ENCODE data around the gene CHDH. TPM values are rescaled to one million over a fixed set of nuclear protein-coding genes. Genes with fewer than 3 reads are reported as not detected.

Gene CHDH
- total RNA-seq, 4 donors from 2014 or later, result 0.16 to 2.6 (median 1.6) TPM

DNA sequence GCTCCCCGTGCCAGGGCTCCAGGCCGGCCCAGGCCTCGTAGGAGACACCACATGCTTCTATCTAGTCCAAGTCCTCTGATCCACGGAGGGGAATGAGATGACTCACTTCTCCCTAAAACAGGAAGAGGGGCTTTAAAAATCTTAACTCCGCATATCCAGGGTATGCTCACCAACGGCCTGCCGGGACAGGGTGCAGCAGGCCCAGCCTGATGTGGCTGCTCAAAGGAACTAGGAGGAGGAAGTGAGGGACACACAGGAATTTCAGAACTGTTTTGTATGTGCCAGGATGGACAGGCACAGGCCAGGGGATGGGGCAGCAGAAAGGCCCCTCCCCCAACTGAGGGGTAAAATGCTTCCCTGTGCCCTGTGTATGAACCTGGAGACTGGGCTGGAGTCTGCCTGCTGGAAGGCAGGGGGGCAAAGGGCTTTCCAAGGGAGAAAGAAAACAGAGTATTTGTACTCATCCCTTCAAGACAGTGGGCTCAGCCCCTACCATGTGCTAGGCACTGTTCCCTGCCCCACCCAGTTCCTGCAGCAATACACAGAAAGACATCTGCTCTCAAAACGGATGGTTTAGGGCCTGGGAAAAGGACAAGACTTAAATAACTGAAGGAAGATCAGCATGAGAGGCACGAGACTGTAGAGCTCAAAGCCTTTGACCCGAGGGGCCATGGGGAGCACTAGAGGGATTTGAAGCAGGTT is 22.1 kb downstream of the CHDH start:
- ATAC-seq (ENCODE audit: low FRiP score), result no peak
- TF ChIP-seq, protein P1, sequence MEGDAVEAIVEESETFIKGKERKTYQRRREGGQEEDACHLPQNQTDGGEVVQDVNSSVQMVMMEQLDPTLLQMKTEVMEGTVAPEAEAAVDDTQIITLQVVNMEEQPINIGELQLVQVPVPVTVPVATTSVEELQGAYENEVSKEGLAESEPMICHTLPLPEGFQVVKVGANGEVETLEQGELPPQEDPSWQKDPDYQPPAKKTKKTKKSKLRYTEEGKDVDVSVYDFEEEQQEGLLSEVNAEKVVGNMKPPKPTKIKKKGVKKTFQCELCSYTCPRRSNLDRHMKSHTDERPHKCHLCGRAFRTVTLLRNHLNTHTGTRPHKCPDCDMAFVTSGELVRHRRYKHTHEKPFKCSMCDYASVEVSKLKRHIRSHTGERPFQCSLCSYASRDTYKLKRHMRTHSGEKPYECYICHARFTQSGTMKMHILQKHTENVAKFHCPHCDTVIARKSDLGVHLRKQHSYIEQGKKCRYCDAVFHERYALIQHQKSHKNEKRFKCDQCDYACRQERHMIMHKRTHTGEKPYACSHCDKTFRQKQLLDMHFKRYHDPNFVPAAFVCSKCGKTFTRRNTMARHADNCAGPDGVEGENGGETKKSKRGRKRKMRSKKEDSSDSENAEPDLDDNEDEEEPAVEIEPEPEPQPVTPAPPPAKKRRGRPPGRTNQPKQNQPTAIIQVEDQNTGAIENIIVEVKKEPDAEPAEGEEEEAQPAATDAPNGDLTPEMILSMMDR (IDR thresholded peaks at IDR 0.05), result no peak
- no peak for DNase-seq (ENCODE audit: low spot score)

DNA sequence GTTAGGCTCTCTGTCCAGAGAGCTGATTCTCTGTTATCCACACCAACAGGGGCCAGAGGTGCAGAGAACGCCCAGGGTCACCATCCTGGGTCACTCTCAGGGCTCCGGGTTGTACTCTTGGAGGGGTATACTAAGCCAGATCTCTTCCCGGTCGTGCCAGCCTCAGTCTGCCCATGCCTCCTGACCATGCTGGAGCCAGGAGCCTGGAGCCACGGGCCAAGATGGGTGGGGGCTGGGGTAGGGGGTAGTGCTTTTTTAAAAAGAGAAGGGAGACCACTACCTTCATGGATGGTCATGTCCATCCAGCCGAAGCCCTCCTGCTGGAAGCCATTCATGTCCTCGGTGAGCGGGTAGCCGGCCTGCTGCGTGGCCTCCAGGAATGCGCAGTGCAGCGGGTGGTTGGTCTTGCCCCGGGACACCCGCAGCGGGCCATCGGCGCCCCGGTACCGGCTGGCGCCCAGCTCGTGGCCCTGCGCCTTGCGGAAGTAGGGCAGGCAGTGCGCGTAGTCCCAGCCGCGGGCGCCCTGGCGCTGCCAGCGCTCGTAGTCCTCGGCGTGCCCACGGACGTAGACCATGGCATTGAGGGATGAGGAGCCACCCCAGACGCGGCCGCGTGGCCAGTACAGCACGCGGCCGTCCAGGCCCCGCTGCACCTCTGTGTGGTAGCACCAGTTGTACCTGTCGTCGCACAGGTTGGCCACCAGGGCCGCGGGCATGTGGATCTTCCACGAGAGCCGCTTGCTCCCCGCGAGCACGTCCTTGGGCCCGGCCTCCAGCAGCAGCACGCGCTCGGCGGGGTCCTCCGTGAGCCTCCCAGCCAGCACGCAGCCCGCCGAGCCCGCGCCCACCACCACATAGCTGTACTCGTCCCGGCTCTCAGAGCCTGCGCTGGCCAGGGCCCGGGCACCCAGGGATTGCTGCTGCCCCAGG is 22.9 kb downstream of the CHDH start:
- ATAC-seq (ENCODE audit: low FRiP score), result no peak
- DNase-seq (ENCODE audit: low spot score), result no peak
- TF ChIP-seq, protein P1 (IDR thresholded peaks at IDR 0.05), result no peak

DNA sequence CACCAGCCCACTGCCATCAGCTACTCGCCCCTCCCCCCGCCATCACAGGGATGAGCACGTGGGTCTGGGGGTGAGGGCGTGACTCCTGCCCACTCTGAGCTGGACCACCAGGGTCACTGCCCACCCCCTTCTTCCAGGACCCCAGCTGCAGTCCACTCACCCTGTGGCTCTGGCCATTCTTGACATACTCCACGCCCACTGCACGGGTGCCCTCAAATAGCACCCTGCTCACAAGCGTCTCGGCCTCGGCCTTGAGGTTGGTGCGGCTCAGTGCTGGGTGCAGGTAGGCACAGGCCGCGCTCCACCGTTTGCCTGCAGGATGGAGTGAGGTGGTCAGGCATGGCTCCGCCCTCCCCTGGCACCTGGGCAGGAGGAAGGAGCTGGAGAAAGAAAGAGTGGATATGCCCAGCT is 23.9 kb downstream of the CHDH start:
- no peak for DNase-seq (ENCODE audit: low spot score)
- TF ChIP-seq, protein P1 (IDR thresholded peaks at IDR 0.05), result no peak
- ATAC-seq (ENCODE audit: low FRiP score), result no peak

DNA sequence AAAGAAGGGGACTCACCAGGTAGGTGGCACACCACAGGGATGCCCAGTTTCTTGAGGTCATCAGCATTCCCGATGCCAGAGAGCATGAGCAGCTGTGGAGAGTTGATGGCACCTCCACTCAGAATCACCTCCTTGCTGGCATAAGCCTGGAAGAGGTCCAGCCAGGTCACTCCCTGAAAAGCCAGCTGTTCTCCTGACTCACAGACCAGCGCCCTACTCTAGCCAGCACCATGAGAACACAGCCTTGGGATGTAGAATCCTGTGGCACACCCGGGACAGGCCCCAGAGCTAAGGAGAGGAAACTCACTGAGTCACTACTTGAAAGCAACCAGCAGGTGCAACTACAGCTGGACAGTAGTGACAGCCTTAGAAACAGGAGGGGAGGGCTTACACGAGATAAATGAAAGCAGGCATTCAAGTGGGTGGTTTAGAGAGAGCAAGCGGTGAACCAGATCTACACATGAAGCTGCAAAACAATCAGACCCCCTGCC is 24.5 kb downstream of the CHDH start:
- no peak for DNase-seq (ENCODE audit: low spot score)
- TF ChIP-seq, protein P1 (IDR thresholded peaks at IDR 0.05), result no peak
- peak; percentile 33 for ATAC-seq (ENCODE audit: low FRiP score)

DNA sequence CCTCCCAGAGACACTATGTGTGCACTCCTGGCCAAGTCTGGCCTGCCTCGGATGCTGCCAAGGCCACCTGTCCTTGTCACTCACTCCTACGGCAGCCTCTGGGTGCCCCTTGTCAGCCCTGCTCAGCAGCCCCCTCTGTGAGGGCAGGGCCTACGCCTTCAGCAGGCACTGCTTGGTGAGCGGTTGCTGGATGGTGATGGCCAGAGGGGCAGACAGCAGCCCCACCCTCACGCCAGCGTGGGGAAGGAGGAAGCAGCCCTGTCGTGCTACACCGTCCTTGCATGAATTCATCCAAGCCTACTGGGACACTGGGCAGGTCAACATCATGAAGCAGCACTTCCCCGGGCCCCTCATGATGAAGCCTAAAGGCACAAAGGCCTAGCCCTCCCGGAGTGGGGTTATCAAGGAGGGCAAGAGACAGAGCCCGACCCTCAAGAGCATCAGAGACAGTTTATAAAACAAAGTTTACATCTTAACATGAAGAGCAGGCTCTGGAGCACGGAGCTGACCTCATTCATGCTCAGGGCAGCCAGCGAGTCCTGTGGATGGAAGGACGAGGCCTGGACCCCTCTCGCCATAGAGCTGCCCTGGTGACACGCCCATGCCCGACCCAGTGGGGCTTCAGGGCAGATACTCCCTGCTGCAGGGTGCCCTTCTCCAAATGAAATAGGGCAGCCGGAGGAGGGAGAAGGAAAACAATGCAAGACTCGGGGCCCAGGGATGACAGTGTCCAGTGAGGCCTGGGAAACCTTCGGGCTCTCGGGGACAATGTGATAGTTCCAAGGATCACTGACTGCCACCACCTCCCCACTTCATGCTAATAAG is 25.3 kb downstream of the CHDH start:
- TF ChIP-seq, protein P1 (IDR thresholded peaks at IDR 0.05), result no peak
- DNase-seq (ENCODE audit: low spot score) (no peak), ATAC-seq (ENCODE audit: low FRiP score) (no peak)

DNA sequence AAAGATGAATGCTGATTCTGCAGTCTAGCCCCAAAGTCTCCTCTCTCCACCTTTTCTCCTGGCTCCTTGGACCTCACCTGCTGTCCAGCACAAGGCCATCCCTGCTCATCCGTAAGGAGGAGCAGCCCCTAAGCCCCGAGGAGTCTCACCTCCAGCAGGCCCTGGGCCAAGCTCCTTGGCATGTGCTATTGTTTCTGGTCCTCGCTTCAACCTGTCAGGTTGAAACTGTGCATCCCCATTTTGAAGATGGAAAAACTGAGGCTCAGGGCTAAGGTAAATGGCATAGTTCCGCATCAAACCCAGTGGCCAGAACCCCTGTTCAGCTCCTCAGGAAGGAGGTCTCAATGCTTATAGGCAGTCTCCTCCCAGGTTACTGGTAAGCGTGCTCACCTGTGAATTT is 26.1 kb downstream of the CHDH start:
- TF ChIP-seq, protein P1 (IDR thresholded peaks at IDR 0.05), result no peak
- DNase-seq (ENCODE audit: low spot score) (no peak), ATAC-seq (ENCODE audit: low FRiP score) (no peak)
